Measurements from ENCODE around the gene MIGA1.

DNA sequence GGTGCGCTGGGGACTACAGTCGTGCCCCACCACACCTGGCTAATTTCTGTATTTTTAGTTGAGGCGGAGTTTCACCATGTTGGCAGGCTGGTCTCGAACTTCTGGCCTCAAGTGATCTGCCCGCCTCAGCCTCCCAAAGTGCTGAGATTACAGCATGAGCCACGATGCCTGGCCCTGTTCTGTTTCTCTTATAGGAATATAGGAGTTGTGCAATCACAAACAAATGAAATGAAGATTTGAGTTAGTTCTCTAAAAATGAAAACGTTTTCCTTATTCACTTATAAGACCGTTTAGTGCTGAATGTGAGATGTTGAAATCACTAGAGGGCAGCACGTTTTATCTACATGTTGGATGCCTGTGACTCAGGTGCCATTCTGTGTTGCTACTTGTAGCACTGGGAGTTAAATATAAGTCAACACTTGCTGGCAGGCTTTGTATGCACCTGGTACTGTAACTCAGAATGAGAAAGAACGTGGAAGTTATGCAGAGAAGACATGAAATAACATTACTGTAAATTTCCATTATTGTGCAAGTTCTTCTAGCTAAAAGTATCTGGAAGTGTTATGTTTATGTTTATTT, 45.8 kb downstream of the MIGA1 start:
- no peak for TF ChIP-seq POLR2A (IDR thresholded peaks at IDR 0.05)
- TF ChIP-seq, protein P1, sequence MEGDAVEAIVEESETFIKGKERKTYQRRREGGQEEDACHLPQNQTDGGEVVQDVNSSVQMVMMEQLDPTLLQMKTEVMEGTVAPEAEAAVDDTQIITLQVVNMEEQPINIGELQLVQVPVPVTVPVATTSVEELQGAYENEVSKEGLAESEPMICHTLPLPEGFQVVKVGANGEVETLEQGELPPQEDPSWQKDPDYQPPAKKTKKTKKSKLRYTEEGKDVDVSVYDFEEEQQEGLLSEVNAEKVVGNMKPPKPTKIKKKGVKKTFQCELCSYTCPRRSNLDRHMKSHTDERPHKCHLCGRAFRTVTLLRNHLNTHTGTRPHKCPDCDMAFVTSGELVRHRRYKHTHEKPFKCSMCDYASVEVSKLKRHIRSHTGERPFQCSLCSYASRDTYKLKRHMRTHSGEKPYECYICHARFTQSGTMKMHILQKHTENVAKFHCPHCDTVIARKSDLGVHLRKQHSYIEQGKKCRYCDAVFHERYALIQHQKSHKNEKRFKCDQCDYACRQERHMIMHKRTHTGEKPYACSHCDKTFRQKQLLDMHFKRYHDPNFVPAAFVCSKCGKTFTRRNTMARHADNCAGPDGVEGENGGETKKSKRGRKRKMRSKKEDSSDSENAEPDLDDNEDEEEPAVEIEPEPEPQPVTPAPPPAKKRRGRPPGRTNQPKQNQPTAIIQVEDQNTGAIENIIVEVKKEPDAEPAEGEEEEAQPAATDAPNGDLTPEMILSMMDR (IDR thresholded peaks at IDR 0.05) = no peak

Measured in vagina (tissue), 2 donors.